ENCODE measurements around the gene DMPK. TPM values are rescaled to one million over a fixed set of nuclear protein-coding genes. Genes with fewer than 3 reads are reported as not detected.
"Not testable (repeated sequence)": the region's sequence is repeated elsewhere in the genome, so short reads cannot be mapped to it uniquely, and the experiment has no call there.

DMPK gene
- total RNA-seq, 1 experiment from 2014 or later = 18.3 TPM

- Histone ChIP-seq H3K9me2 (replicated peaks; ENCODE audit: low read length) (no peaks in the 10 kb centered on the region), H3K27ac (ENCODE audit: low read length) (no peak overlapping the region), H3K4me1 (ENCODE audit: insufficient read depth, low read length) (no peaks in the 10 kb centered on the region), H3K4me2 (ENCODE audit: low read length) (no peak overlapping the region), H4K20me1 (ENCODE audit: low read length) (no peaks in the 10 kb centered on the region), H3K4me3 (ENCODE audit: low read length) (no peak overlapping the region), H3K9me3 (ENCODE audit: low read length) (no peaks in the 10 kb centered on the region), H3K9ac (ENCODE audit: low read length) (no peak overlapping the region), H3K36me3 (ENCODE audit: low read depth, low read length) (no peaks in the 10 kb centered on the region), H3F3A (ENCODE audit: low read length, unreplicated experiment) (no peaks in the 10 kb centered on the region), H3K79me2 (ENCODE audit: low read length) (no peaks in the 10 kb centered on the region), H3K27me3 (ENCODE audit: low read length) (no peaks in the 10 kb centered on the region), H2AFZ (ENCODE audit: low read length) (no peak overlapping the region)
- DNase-seq (no peak), ATAC-seq (no peak)
- intact Hi-C loops (cut with micrococcal nuclease) = no loop called here
- BruUV-seq (replicated peaks) = no TSS peak
- ChIA-PET CTCF (no interaction called here), POLR2A (ENCODE audit: unreplicated experiment) (no interaction called here)
- TF ChIP-seq EZH2 (IDR thresholded peaks at IDR 0.05; ENCODE audit: low read length, unreplicated experiment) (no peak), EZH2phosphoT487 (IDR thresholded peaks at IDR 0.05; ENCODE audit: borderline replicate concordance, low read length) (no peak)
- TF ChIP-seq, protein P1, sequence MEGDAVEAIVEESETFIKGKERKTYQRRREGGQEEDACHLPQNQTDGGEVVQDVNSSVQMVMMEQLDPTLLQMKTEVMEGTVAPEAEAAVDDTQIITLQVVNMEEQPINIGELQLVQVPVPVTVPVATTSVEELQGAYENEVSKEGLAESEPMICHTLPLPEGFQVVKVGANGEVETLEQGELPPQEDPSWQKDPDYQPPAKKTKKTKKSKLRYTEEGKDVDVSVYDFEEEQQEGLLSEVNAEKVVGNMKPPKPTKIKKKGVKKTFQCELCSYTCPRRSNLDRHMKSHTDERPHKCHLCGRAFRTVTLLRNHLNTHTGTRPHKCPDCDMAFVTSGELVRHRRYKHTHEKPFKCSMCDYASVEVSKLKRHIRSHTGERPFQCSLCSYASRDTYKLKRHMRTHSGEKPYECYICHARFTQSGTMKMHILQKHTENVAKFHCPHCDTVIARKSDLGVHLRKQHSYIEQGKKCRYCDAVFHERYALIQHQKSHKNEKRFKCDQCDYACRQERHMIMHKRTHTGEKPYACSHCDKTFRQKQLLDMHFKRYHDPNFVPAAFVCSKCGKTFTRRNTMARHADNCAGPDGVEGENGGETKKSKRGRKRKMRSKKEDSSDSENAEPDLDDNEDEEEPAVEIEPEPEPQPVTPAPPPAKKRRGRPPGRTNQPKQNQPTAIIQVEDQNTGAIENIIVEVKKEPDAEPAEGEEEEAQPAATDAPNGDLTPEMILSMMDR (conservative IDR thresholded peaks at IDR 0.05; ENCODE audit: low read depth, low read length) = no peak
Measured at GRCh38 chr19:45753548-45753947, 28.7 kb downstream of the DMPK start.

DNA sequence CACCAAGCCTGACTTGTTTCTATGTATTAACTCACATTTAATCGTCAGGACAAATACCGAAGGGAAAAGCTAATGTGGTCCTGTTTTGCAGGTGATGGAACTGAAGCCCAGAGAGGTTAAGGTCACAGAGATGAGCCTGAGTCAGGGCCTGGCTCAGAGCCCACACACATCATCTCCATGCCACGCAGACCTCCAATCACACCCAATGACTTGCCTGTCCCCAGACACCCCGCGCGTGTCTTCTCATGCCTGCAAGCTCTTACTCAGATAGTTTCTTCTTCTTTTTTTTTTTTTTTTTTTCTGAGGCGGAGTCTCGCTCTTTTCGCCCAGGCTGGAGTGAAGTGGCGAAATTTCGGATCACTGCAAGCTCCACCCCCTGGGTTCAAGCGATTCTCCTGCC lies 29.7 kb downstream of the DMPK start:
- Histone ChIP-seq H3K4me2 (ENCODE audit: low read length) (no peak overlapping the region), H3K9ac (ENCODE audit: low read length) (no peak overlapping the region), H3K9me3 (ENCODE audit: low read length) (no peaks in the 10 kb centered on the region), H3K36me3 (ENCODE audit: low read depth, low read length) (no peaks in the 10 kb centered on the region), H3K27me3 (ENCODE audit: low read length) (no peaks in the 10 kb centered on the region), H3K9me2 (replicated peaks; ENCODE audit: low read length) (no peaks in the 10 kb centered on the region), H3K4me3 (ENCODE audit: low read length) (no peak overlapping the region), H2AFZ (ENCODE audit: low read length) (no peak overlapping the region), H3K27ac (ENCODE audit: low read length) (no peak overlapping the region), H3K79me2 (ENCODE audit: low read length) (no peaks in the 10 kb centered on the region), H4K20me1 (ENCODE audit: low read length) (no peaks in the 10 kb centered on the region), H3F3A (ENCODE audit: low read length, unreplicated experiment) (no peaks in the 10 kb centered on the region), H3K4me1 (ENCODE audit: insufficient read depth, low read length) (no peaks in the 10 kb centered on the region)
- CTCF ChIA-PET = no interaction called here
- no TSS peak for BruUV-seq (replicated peaks)
- POLR2A ChIA-PET (ENCODE audit: unreplicated experiment) = no interaction called here
- TF ChIP-seq, protein P1 (conservative IDR thresholded peaks at IDR 0.05; ENCODE audit: low read depth, low read length) = no peak
- TF ChIP-seq EZH2phosphoT487 (IDR thresholded peaks at IDR 0.05; ENCODE audit: borderline replicate concordance, low read length) (no peak), EZH2 (IDR thresholded peaks at IDR 0.05; ENCODE audit: low read length, unreplicated experiment) (no peak)
- DNase-seq (no peak), ATAC-seq (no peak)
- intact Hi-C loops (cut with micrococcal nuclease) = no loop called here

GRCh38 chr19:45751483-45751882 lies 30.8 kb downstream of the DMPK start:
- H2AFZ ChIP-seq (ENCODE audit: low read length); H3K4me3 ChIP-seq (ENCODE audit: low read length); H3K79me2 ChIP-seq (ENCODE audit: low read length); H3K27me3 ChIP-seq (ENCODE audit: low read length); H3K4me1 ChIP-seq (ENCODE audit: insufficient read depth, low read length); H3K9me3 ChIP-seq (ENCODE audit: low read length); H4K20me1 ChIP-seq (ENCODE audit: low read length); DNase-seq; BruUV-seq (replicated peaks); H3K9ac ChIP-seq (ENCODE audit: low read length); CTCF ChIA-PET; H3K4me2 ChIP-seq (ENCODE audit: low read length); ATAC-seq; H3K27ac ChIP-seq (ENCODE audit: low read length); H3K9me2 ChIP-seq (replicated peaks; ENCODE audit: low read length); POLR2A ChIA-PET (ENCODE audit: unreplicated experiment); H3F3A ChIP-seq (ENCODE audit: low read length, unreplicated experiment); intact Hi-C loops (cut with micrococcal nuclease); H3K36me3 ChIP-seq (ENCODE audit: low read depth, low read length): not testable (repeated sequence)

Measured in PC-3 (cell line).